NCI-H446 treated with DMSO at 0.1 percent for 48 hours (cell line): ENCODE results near the gene ARID5B.

Source experiments
- DNase-seq: peaks from one replicate; lab custom pipeline; 2025; lab: John Stamatoyannopoulos, UW

Gene ARID5B

GRCh38 chr10:61888744-61889143 lies 12.8 kb upstream of the ARID5B start:
- no peak for DNase-seq

DNA sequence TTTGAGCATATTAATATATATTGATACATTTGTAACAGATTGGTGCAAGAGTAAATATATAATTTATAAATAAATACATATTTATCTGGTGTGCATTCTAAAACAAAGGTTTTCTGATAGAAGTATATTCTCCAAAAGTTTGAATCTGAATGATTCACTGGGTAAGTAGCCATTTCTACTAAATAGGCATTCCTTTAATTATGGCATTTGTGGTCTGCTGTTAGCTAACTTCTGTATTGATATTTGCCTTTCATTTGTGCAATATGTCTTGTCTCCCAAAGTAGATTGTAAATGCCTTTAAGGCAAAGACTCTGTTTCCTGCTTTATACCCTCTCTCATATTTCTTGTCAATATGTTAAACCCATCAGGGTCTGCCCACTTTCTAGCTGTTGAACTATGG lies 11.1 kb upstream of the ARID5B start:
- no peak for DNase-seq

GRCh38 chr10:61890881-61891409 lies 10.6 kb upstream of the ARID5B start:
- DNase-seq: no peak

GRCh38 chr10:61891906-61892585 lies 9.5 kb upstream of the ARID5B start:
- DNase-seq: no peak

- DNase-seq: no peak
Measured at GRCh38 chr10:61892961-61893360, 8.5 kb upstream of the ARID5B start.

- no peak for DNase-seq
Measured at GRCh38 chr10:61894133-61894532, 7.4 kb upstream of the ARID5B start.

GRCh38 chr10:61895898-61896600 lies 5.5 kb upstream of the ARID5B start:
- DNase-seq: no peak

DNA sequence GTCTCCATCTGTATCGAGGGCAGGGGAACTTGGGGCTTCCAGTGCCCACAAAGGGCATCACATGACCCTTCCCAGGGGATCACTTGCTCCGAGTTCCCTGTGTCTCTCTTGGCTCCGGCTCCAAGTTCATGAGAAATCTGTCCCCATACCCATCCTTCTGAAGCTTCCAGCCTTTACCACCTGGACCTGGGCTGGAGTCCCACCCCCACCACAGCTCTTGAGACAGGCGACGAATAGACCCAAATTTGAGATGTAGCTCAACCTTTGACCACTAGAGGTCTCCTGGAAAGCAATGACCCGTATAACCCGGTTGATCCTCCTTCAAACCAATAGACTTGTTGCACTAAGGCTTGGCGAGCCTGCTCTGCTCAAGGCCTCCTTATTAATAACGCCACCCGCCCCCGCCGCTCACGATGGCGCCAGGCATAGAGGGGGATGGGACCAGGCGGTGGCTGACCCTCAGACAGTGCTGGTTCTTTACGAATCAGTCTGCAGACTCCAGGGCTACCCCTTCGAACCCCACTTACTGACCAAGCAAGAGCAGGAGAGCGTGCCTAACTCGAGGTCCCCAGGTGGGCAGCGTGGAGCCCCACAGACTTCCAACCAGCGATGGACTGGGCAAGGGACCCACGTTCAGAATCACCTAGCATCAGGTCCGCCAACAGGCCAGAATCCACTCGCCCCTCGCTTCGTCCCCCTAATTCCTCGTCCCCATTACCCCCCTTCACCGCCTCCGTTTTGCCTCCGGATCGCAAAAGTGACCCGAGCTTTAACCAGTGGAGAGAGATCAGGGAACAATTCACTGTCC lies 4.4 kb upstream of the ARID5B start:
- no peak for DNase-seq

DNA sequence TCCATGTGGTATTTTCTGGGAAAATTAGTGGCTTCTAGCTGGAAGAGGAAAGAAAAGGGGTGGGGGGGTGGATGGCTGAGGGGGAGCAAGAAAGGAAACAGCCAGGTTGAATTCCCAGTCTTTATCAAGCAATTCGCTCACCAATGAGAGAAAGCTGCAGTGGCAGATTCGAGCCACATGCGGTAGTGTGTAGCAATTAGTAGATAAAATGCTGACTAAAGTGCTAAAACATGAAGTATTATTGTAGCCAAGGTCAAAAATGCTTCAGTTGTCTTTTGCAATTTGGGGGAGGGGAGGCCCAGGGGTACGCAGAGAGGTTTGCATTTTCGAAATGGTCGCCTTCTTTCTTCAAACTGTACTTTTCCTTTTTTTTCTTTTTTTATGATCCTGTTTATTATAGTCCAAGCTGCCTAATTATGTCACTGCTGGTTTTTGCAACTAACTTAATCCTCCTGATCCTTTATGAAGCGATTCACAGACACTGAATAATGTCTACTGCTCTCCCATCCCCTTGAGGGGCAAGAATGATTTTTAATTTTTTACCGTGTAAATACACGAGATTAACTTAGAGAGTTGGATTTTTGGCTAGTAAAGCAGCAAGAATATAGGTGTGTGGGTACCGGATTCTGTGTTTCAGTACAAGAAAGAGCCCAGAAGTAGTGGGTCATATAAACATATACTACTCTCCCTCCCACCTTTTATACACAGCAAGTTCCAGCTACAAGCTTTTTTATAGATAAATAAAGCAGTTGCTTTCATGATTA lies 3.6 kb upstream of the ARID5B start:
- DNase-seq: no peak

- DNase-seq: no peak
Measured at GRCh38 chr10:61898435-61898778, 3.1 kb upstream of the ARID5B start.

DNA sequence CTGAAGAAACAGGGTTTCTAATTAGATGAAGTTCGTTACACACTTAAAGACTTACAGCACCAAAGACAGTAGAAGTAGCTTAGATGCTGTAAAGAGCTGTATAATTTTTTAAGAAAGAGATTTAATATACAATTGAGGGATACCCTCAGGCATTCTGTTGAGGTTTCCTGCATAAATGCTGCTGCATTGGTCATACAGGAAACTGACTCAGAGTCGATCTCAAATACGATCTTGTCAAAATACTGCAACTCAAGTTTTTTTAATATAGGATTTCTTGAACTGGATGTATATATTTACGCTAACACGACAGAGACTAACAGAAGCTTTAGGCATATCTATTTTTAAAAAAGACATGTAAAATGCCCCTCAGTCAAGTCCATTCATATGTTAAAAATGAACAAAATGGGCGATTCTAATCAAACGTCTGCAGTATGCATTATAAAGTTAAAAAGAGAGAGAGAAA lies 2.4 kb upstream of the ARID5B start:
- no peak for DNase-seq

GRCh38 chr10:61899663-61899996 lies 1.9 kb upstream of the ARID5B start:
- DNase-seq: no peak

DNA sequence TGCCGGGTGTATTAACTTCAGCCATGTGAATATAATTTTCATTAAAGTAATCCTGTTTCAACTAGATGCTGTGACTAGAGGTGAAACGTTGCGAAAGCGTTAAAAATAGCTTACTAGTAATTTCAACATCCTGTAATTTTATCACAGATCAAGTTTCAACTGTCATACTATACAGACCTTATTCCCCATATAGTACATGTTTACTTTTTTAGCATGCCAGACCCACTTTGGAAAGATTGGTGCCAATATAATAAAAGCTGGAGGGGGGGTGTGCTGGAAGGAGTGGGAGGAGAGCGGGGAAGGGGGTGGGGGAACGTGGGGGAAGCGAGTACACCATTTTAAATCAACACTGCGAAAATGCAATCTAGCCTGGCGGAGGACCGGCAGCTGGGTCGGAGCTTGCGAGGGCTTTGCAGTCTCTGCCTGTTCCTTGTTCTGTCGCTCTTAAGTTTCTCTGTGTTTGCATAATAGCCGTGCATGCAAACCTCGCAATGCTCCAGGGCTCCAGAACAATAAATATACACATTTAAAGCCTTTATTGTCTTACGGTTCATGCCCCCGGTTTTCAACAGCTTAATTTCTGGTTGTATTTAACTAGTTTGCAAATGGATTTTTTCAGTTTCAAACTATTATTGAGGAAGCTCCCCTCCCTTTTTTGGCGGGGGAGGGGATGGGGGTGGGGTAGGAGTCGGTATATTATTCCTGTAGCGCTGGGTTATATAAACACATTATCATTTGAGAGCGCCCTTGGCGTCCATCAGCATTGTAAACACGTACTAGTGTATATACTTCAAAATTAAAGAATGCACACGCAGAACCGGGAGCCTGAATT lies 1.3 kb upstream of the ARID5B start:
- DNase-seq: peak; percentile 56

GRCh38 chr10:61901829-61902444 lies 438 bp downstream of the ARID5B start:
- DNase-seq: no peak

DNA sequence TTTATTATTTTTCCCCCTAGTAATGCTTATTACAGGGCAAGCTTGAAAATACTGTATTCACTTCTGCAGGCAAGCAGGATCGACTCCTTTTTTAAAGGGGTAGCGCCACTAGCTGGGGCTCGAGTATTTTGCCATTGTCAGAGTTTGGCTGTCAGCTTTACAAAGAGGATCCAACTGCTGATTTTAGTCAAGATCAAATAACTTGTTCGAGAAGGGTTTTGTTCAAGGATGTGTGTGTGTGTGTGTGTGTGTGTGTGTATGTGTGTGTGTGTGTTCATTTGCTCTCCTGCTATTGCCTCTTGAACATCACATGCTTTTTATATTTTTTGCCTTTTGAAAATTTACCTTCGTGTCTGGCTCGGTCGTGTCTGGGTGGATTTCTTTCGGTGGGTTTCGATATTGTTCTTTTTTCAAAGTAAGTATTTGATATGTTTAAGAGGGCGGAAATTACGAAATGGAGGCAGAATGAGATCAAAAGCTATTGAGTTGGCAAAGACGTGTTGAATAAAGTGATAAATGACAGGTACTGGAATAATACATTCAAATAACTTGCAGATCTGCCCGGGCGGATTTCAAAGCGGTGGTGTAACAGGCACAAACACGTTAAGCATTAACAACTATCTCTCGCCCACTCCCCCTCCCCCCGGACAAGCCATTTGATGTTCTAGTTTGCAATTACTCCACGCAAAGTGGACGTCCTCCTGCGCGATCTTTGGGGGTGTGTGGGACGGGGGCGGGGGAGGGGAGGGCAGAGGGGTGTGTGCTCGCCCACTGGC lies 1.1 kb downstream of the ARID5B start:
- DNase-seq: peak; percentile 50

GRCh38 chr10:61903221-61903927 lies 1.9 kb downstream of the ARID5B start:
- no peak for DNase-seq

- peak; percentile 45 for DNase-seq
Measured at GRCh38 chr10:61903928-61904344, 2.4 kb downstream of the ARID5B start.

- peak; percentile 33 for DNase-seq
Measured at GRCh38 chr10:61904733-61905725, 3.5 kb downstream of the ARID5B start.
